Spleen (tissue), 11 donors: ENCODE results near the gene SLC1A6. TPM values are rescaled to one million over a fixed set of nuclear protein-coding genes. Genes with fewer than 3 reads are reported as not detected.

Experiments
- DNase-seq: peaks from one replicate; pipeline ENCODE4 v3.0.0-alpha.2; 2020
- H3K27ac ChIP-seq, 8 donors: fragments of 200-600 bp; sonication (generic) in 7 of 8; 1 replicate in 4 of 8; 2 replicates in 4 of 8; pipeline versions ENCODE4 v1.5.0 to v1.8.0; 2016 to 2021; ENCODE audit warnings: inconsistent platforms in 4 of 8, mild to moderate bottlenecking in 4 of 8, moderate library complexity in 1 of 8
- H3K27me3 ChIP-seq, 7 donors: fragments of 200-600 bp; sonication (generic) in 6 of 7; replicated peaks in 1 of 7; 1 replicate in 4 of 7; 2 replicates in 3 of 7; pipeline versions ENCODE4 v1.5.0 to v1.8.0; 2016 to 2021; ENCODE audit warnings: inconsistent platforms in 3 of 7, mild to moderate bottlenecking in 1 of 7
- H3K36me3 ChIP-seq, 6 donors: fragments of 200-600 bp; sonication (generic) in 5 of 6; 1 replicate in 4 of 6; 2 replicates in 2 of 6; pipeline versions ENCODE4 v1.5.0 to v1.8.0; 2016 to 2021; ENCODE audit warnings: inconsistent platforms in 2 of 6
- H3K4me1 ChIP-seq, 6 donors: fragments of 200-600 bp; sonication (generic) in 5 of 6; 1 replicate in 3 of 6; 2 replicates in 3 of 6; pipeline versions ENCODE4 v1.5.0 to v1.8.0; 2016 to 2021; ENCODE audit warnings: inconsistent platforms in 3 of 6
- H3K4me3 ChIP-seq, 8 donors: fragments of 200-600 bp; sonication (generic) in 7 of 8; 1 replicate in 4 of 8; 2 replicates in 4 of 8; pipeline versions ENCODE4 v1.5.0 to v1.8.0; 2016 to 2021; ENCODE audit warnings: inconsistent platforms in 4 of 8, mild to moderate bottlenecking in 4 of 8, moderate library complexity in 2 of 8
- H3K9me3 ChIP-seq, 8 donors: fragments of 200-600 bp; sonication (generic) in 7 of 8; 1 replicate in 4 of 8; 2 replicates in 4 of 8; pipeline versions ENCODE4 v1.5.0 to v1.8.0; 2016 to 2021; ENCODE audit warnings: inconsistent platforms in 4 of 8
- POLR2A ChIP-seq, 3 donors: fragments of 450-650 bp; IDR thresholded peaks; one replicate each; pipeline ENCODE4 v1.5.1; 2017; ENCODE audit warnings: antibody characterized with exemption in 3 of 3, mild to moderate bottlenecking in 1 of 3
- POLR2AphosphoS5 ChIP-seq, 3 donors: sonication (generic); formaldehyde crosslinking; IDR thresholded peaks; one replicate each; pipeline ENCODE4 v1.5.1; 2017; ENCODE audit warnings: antibody characterized with exemption in 3 of 3
- WGBS, 5 donors: extraction: QIAGEN DNeasy Blood & Tissue Kit in 3 of 5; methylation state at CpG; one replicate each; pipeline versions ENCODE4 v1.1.5 to v1.1.7; 2013 to 2018; 5-methylcytosine and 5-hydroxymethylcytosine counted together
- intact Hi-C: fragments of 100-400 bp; cut with DNase I; formaldehyde crosslinking; loops from one replicate; pipeline ENCODE4 v1.15.0; 2023; ENCODE audit warnings: low total_unique reads
- polyA plus RNA-seq, 3 donors: library from polyadenylated mRNA; stranded (reverse); fragments of 200-250 nt; gene quantifications; one replicate each; pipeline ENCODE4 v1.2.1, GENCODE V29; 2013
- total RNA-seq, 7 donors: library from RNA; depleted of rRNA in 3 of 7; stranded (reverse); fragments of >200 nt in 3 of 7; fragmentation: NEBNext Ultra II Directional in 4 of 7; extraction: Animal tissue kit (Norgen Biotek cat#: 25700) in 4 of 7; gene quantifications; one replicate each; pipeline versions ENCODE4 v1.1.0 to v1.2.1, GENCODE V29; 2016 to 2021
- TF ChIP-seq, protein P1 (sequence below), 11 experiments: fragments of 200-600 bp in 7 of 11; fragments of 450-650 bp in 4 of 11; sonication (generic) in 4 of 11; IDR thresholded peaks in 8 of 11; conservative IDR thresholded peaks in 3 of 11; 1 replicate in 7 of 11; 2 replicates in 4 of 11; pipeline versions ENCODE4 v1.4.0 to v1.8.0; 2016 to 2021; ENCODE audit warnings: antibody characterized with exemption in 11 of 11, inconsistent platforms in 4 of 11, mild to moderate bottlenecking in 1 of 11
- donor health status: healthy with polysubstance abuse.
- donor health status: DM: no; HTN: no; CAD: no; lungs with moderate emphysema.
- donor health status: DM: no; HTN: no; CAD: no.
- donor health status: Bipolar disorder and iron deficiency.
- donor health status: healthy.
- donor health status: DM: no; HTN: no; CAD: no.
- donor health status: DM: yes; HTN: yes; CAD: no.

The SLC1A6 gene
- total and polyA plus RNA-seq, 10 donors, result not detected

DNA sequence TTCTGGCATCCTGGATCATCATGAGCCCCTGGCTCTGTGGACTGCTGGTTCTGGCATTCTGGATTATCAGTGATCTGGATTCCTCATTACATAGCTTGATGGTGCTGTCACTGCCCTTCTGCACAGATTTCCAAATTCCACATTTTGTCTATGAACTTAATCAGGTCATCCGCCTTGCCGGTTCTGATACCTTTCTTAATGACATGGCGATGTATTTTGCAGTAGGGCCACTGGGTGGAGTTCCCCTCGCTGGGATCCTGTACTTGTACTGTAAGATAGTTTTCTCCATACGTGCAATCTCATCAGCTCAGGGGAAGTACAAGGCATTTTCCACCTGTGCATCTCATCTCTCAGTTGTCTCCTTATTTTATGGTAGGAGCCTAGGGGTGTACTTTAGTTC lies 62.8 kb downstream of the SLC1A6 start:
- Histone ChIP-seq H3K4me1 (no peaks in the 10 kb centered on the region), H3K27me3 (peaks cover 0 to 28% (median 0%) of the 10 kb centered on the region in 7 donors), H3K9me3 (peaks cover 0 to 14% (median 9%) of the 10 kb centered on the region in 8 donors), H3K4me3 (no peak overlapping the region), H3K27ac (no peak overlapping the region), H3K36me3 (no peaks in the 10 kb centered on the region)
- intact Hi-C loops, result no loop called here
- no peak for DNase-seq
- TF ChIP-seq POLR2A (IDR thresholded peaks at IDR 0.05), result no peak
- TF ChIP-seq POLR2AphosphoS5 (IDR thresholded peaks at IDR 0.05), result no peak
- TF ChIP-seq, protein P1, sequence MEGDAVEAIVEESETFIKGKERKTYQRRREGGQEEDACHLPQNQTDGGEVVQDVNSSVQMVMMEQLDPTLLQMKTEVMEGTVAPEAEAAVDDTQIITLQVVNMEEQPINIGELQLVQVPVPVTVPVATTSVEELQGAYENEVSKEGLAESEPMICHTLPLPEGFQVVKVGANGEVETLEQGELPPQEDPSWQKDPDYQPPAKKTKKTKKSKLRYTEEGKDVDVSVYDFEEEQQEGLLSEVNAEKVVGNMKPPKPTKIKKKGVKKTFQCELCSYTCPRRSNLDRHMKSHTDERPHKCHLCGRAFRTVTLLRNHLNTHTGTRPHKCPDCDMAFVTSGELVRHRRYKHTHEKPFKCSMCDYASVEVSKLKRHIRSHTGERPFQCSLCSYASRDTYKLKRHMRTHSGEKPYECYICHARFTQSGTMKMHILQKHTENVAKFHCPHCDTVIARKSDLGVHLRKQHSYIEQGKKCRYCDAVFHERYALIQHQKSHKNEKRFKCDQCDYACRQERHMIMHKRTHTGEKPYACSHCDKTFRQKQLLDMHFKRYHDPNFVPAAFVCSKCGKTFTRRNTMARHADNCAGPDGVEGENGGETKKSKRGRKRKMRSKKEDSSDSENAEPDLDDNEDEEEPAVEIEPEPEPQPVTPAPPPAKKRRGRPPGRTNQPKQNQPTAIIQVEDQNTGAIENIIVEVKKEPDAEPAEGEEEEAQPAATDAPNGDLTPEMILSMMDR (IDR thresholded peaks at IDR 0.05 in 8 of 11, conservative IDR thresholded peaks at IDR 0.05 in 3 of 11), result no peak
- 33 to 72% (median 56%) methylated on average over 5 of the region's 5 CpGs for WGBS, 5 donors

DNA sequence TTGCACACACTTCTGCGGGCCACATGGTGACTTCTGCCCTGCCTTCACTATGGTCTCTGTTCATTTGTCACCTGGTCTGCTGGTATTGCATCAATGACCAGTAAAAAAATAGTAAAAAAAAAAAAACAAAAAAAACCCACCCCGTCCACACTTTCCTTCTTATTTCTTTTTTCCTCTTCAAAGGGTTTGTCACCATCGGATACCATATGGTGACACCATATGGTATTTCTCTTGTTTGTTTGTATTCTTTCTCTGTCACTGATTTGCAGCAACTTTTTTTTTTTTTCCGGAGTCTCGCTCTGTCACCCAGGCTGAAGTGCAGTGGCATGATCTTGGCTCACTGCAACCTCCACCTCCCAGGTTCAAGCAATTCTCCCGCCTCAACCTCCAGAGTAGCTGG lies 64.5 kb downstream of the SLC1A6 start:
- intact Hi-C loops, result no loop called here
- Histone ChIP-seq H3K27ac (no peak overlapping the region), H3K4me1 (no peaks in the 10 kb centered on the region), H3K4me3 (no peak overlapping the region), H3K9me3 (peaks cover 0 to 15% (median 9%) of the 10 kb centered on the region in 8 donors), H3K27me3 (peaks cover 0 to 27% (median 0%) of the 10 kb centered on the region in 7 donors), H3K36me3 (no peaks in the 10 kb centered on the region)
- DNase-seq, result no peak
- TF ChIP-seq POLR2A (IDR thresholded peaks at IDR 0.05) (no peak), POLR2AphosphoS5 (IDR thresholded peaks at IDR 0.05) (no peak)
- TF ChIP-seq, protein P1 (IDR thresholded peaks at IDR 0.05 in 8 of 11, conservative IDR thresholded peaks at IDR 0.05 in 3 of 11), result no peak
- 64 to 78% (median 69%) methylated on average over 6 of the region's 6 CpGs for WGBS, 5 donors

DNA sequence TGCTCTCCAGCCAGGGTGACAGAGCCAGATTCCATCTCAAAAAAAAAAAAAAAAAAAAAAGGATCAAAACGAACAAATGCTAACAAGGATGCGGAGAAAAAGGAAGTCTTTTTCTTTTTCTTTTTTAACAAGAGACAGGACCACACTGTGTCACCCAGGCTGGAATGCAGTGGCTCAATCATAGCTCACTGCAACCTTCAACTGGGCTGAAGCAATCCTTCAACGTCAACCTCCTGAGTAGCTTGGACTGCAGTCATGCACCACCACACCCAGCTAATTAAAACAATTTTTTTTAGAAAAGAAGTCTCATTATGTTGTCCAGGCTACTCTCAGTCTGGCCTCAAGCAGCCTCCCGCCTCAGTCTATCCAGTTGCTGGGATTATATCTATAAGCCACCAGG lies 73.0 kb downstream of the SLC1A6 start:
- WGBS, 5 donors, result 72 to 86% (median 81%) methylated on average over 4 of the region's 4 CpGs
- no peak overlapping the region for H3K27ac ChIP-seq
- no peak for DNase-seq
- no peaks in the 10 kb centered on the region for H3K36me3 ChIP-seq
- peaks cover 0 to 1% (median 0%) of the 10 kb centered on the region in 8 donors for H3K9me3 ChIP-seq
- no peak overlapping the region for H3K4me3 ChIP-seq
- no peaks in the 10 kb centered on the region for H3K4me1 ChIP-seq
- peaks cover 0 to 6% (median 0%) of the 10 kb centered on the region in 7 donors for H3K27me3 ChIP-seq
- intact Hi-C loops, result no loop called here
- TF ChIP-seq, protein P1 (IDR thresholded peaks at IDR 0.05 in 8 of 11, conservative IDR thresholded peaks at IDR 0.05 in 3 of 11), result no peak
- no peak for TF ChIP-seq POLR2AphosphoS5 (IDR thresholded peaks at IDR 0.05)
- TF ChIP-seq POLR2A (IDR thresholded peaks at IDR 0.05), result no peak

DNA sequence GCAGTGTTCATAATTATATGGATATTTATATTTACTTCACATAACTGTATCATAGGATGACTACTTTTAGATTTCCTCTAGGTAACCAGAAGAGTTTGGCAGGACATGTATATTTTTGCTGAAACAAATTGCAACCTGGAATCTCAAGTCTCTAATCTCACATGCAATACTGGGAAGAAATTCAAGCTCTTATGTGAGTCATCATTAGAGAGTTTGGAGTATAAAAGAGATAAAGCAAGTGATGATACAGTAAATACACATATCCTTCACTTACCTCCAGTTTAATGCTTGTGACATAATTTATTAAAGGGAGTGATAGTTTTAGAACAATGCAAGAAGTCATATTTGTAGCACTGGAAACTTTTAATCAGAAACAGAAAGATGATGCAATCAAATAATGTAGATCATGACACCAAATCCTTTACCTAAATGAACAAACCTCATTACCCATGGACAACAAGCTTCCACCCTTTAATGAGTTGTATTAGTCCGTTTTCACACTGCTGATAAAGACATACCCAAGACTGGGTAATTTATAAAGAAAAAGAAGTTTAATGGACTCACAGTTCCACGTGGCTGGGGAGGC lies 77.9 kb downstream of the SLC1A6 start:
- Histone ChIP-seq H3K4me1 (no peaks in the 10 kb centered on the region), H3K9me3 (no peaks in the 10 kb centered on the region), H3K27me3 (peaks cover 0 to 24% (median 0%) of the 10 kb centered on the region in 7 donors), H3K36me3 (no peaks in the 10 kb centered on the region), H3K27ac (no peak overlapping the region), H3K4me3 (no peak overlapping the region)
- no peak for DNase-seq
- intact Hi-C loops, result no loop called here
- 20 to 51% (median 46%) methylated on average over 2 of the region's 2 CpGs for WGBS, 5 donors
- no peak for TF ChIP-seq POLR2A (IDR thresholded peaks at IDR 0.05)
- TF ChIP-seq, protein P1 (IDR thresholded peaks at IDR 0.05 in 8 of 11, conservative IDR thresholded peaks at IDR 0.05 in 3 of 11), result no peak
- TF ChIP-seq POLR2AphosphoS5 (IDR thresholded peaks at IDR 0.05), result no peak

Other genes with a start within 250 kb of the SLC1A6 start
- 100 to 1,000 TPM in 4 of 7 donors, 10 to 100 TPM in 3; 58.0 to 183 (median 100) TPM for gene ADGRE2, start 201.3 kb downstream of the SLC1A6 start, total RNA-seq
- gene ADGRE2, start 201.3 kb downstream of the SLC1A6 start, polyA plus RNA-seq, result 1 to 10 TPM; 4.0 to 9.9 (median 6.0) TPM
- gene OR7A5, start 144.7 kb downstream of the SLC1A6 start, total RNA-seq, result not detected
- not detected for gene OR7A5, start 144.7 kb downstream of the SLC1A6 start, polyA plus RNA-seq
- gene OR7C1, start 144.7 kb downstream of the SLC1A6 start, total RNA-seq, result not detected
- gene OR7C1, start 144.7 kb downstream of the SLC1A6 start, polyA plus RNA-seq, result under 1 TPM in 2 of 3 donors, not detected in 1; under 0.01 to 0.02 TPM
- gene OR7A10, start 130.9 kb downstream of the SLC1A6 start, total RNA-seq, result not detected
- not detected for gene OR7A10, start 130.9 kb downstream of the SLC1A6 start, polyA plus RNA-seq
- gene OR7A17, start 93.7 kb downstream of the SLC1A6 start, total RNA-seq, result not detected
- gene OR7A17, start 93.7 kb downstream of the SLC1A6 start, polyA plus RNA-seq, result not detected
- gene OR7C2, start 38.4 kb downstream of the SLC1A6 start, total RNA-seq, result not detected
- not detected for gene OR7C2, start 38.4 kb downstream of the SLC1A6 start, polyA plus RNA-seq
- not detected for gene CASP14, start 69.6 kb upstream of the SLC1A6 start, total RNA-seq
- not detected for gene CASP14, start 69.6 kb upstream of the SLC1A6 start, polyA plus RNA-seq
- not detected for gene OR1I1, start 102.3 kb upstream of the SLC1A6 start, total RNA-seq
- under 1 TPM in 1 of 3 donors, not detected in 2; 0.06 TPM for gene OR1I1, start 102.3 kb upstream of the SLC1A6 start, polyA plus RNA-seq
- 10 to 100 TPM in 6 of 7 donors, 1 to 10 TPM in 1; 8.3 to 27.6 (median 17.0) TPM for gene SYDE1, start 127.5 kb upstream of the SLC1A6 start, total RNA-seq
- 1 to 10 TPM; 2.0 to 5.2 (median 2.9) TPM for gene SYDE1, start 127.5 kb upstream of the SLC1A6 start, polyA plus RNA-seq
- 10 to 100 TPM; 52.1 to 94.9 (median 62.6) TPM for gene NOTCH3, start 221.1 kb upstream of the SLC1A6 start, total RNA-seq
- 1 to 10 TPM; 1.4 to 5.9 (median 2.5) TPM for gene NOTCH3, start 221.1 kb upstream of the SLC1A6 start, polyA plus RNA-seq